Right lobe of liver (tissue), 6 donors: ENCODE data around the gene FAM53C. TPM values are rescaled to one million over a fixed set of nuclear protein-coding genes. Genes with fewer than 3 reads are reported as not detected.

Experiments
- ATAC-seq, 4 donors: fragments of 200-7000 bp; cut with Tn5 transposase; one replicate each; pipeline ENCODE4 v1.9.1; 2020; ENCODE audit warnings: mild to moderate bottlenecking in 4 of 4, moderate library complexity in 4 of 4
- DNase-seq, 3 donors: peaks; one replicate each; pipeline ENCODE4 v3.0.0-alpha.2; 2020
- H3K27ac ChIP-seq, 3 donors: fragments of 200-600 bp; one replicate each; pipeline ENCODE4 v1.8.0; 2022
- H3K27me3 ChIP-seq, 2 donors: fragments of 200-600 bp; one replicate each; pipeline ENCODE4 v1.8.0; 2022
- H3K36me3 ChIP-seq, 4 donors: fragments of 200-600 bp; sonication (generic) in 1 of 4; one replicate each; pipeline versions ENCODE4 v1.5.1 to v1.8.0; 2017 to 2022; ENCODE audit warnings: control low read depth in 1 of 4
- H3K4me1 ChIP-seq, 4 donors: fragments of 200-600 bp; sonication (generic) in 1 of 4; one replicate each; pipeline versions ENCODE4 v1.5.1 to v1.8.0; 2017 to 2022; ENCODE audit warnings: control low read depth in 1 of 4
- H3K4me3 ChIP-seq, 3 donors: fragments of 200-600 bp; one replicate each; pipeline ENCODE4 v1.8.0; 2022
- H3K9me3 ChIP-seq, 4 donors: fragments of 200-600 bp; sonication (generic) in 1 of 4; one replicate each; pipeline versions ENCODE4 v1.5.1 to v1.8.0; 2017 to 2022; ENCODE audit warnings: control low read depth in 1 of 4
- CTCF ChIP-seq, 4 donors: fragments of 200-600 bp in 3 of 4; fragments of 450-650 bp in 1 of 4; IDR thresholded peaks; one replicate each; pipeline versions ENCODE4 v1.5.1 to v1.8.0; 2016 to 2022; ENCODE audit warnings: antibody characterized with exemption in 4 of 4, mild to moderate bottlenecking in 2 of 4
- POLR2A ChIP-seq: fragments of 450-650 bp; IDR thresholded peaks from one replicate; pipeline ENCODE4 v1.6.1; 2017; ENCODE audit warnings: antibody characterized with exemption, mild to moderate bottlenecking
- WGBS: methylation state at CpG from one replicate; pipeline ENCODE4 v1.1.6; 2018; ENCODE audit warnings: low coverage, low lambda C conversion rate; ENCODE audit not compliant: insufficient coverage; ENCODE audit errors: missing lambda C conversion rate; 5-methylcytosine and 5-hydroxymethylcytosine counted together
- intact Hi-C, 2 donors: fragments of 100-400 bp; cut with DNase I; formaldehyde crosslinking; loops; one replicate each; pipeline versions ENCODE4 v1.11.2 to v1.14.1; 2022
- total RNA-seq, 6 experiments: library from RNA; depleted of rRNA in 2 of 6; stranded (reverse); fragments of >200 nt in 2 of 6; fragmentation: NEBNext Ultra II Directional in 3 of 6; extraction: Animal tissue kit (Norgen Biotek cat#: 25700) in 3 of 6; gene quantifications; one replicate each; pipeline versions ENCODE4 v1.1.0 to v1.2.4, GENCODE V29; 2016 to 2023
- donor health status: DM: no; HTN: yes; CAD: no.
- donor health status: DM: no; HTN: no; CAD: no.
- donor health status: DM: no; HTN: no; CAD: no.
- donor health status: DM: no; HTN: yes; CAD: no.
- donor health status: DM: no; HTN: yes; CAD: no.

The FAM53C gene
- total RNA-seq, 6 experiments from 2014 or later, result 7.2 to 15.8 (median 8.7) TPM

- no peak for DNase-seq
- Histone ChIP-seq H3K36me3 (peaks cover 0 to 29% (median 5%) of the 10 kb centered on the region in 4 donors), H3K27ac (peak overlapping the region in 2 of 3 donors; percentile 98 to 99), H3K27me3 (no peaks in the 10 kb centered on the region), H3K9me3 (no peaks in the 10 kb centered on the region), H3K4me3 (peak overlapping the region; percentile 68 to 84 (median 81)), H3K4me1 (peaks cover 0 to 13% (median 4%) of the 10 kb centered on the region in 4 donors)
- intact Hi-C loops, result no loop called here
- no peak for ATAC-seq
- WGBS, result 31% methylated on average over 7 of the region's 7 CpGs
- TF ChIP-seq POLR2A (no peak), CTCF (IDR thresholded peaks at IDR 0.05) (no peak)
Observed at GRCh38 chr5:138339091-138339456, 1.0 kb downstream of the FAM53C start.

GRCh38 chr5:138339464-138339863 is 1.4 kb downstream of the FAM53C start:
- Histone ChIP-seq H3K27me3 (no peaks in the 10 kb centered on the region), H3K36me3 (peaks cover 0 to 31% (median 5%) of the 10 kb centered on the region in 4 donors), H3K9me3 (no peaks in the 10 kb centered on the region), H3K4me3 (peak overlapping the region in 2 of 3 donors; percentile 68 to 84), H3K4me1 (peaks cover 0 to 13% (median 4%) of the 10 kb centered on the region in 4 donors), H3K27ac (peak overlapping the region in 2 of 3 donors; percentile 98 to 99)
- WGBS, result 50% methylated on average over 2 of the region's 2 CpGs
- TF ChIP-seq CTCF (IDR thresholded peaks at IDR 0.05) (no peak), POLR2A (no peak)
- intact Hi-C loops, result no loop called here
- ATAC-seq (no peak), DNase-seq (no peak)

GRCh38 chr5:138340008-138340407 is 1.9 kb downstream of the FAM53C start:
- Histone ChIP-seq H3K27ac (no peak overlapping the region), H3K4me3 (no peak overlapping the region), H3K36me3 (peaks cover 0 to 36% (median 7%) of the 10 kb centered on the region in 4 donors), H3K4me1 (peaks cover 0 to 13% (median 4%) of the 10 kb centered on the region in 4 donors), H3K27me3 (no peaks in the 10 kb centered on the region), H3K9me3 (no peaks in the 10 kb centered on the region)
- TF ChIP-seq POLR2A, result no peak
- no peak for TF ChIP-seq CTCF (IDR thresholded peaks at IDR 0.05)
- ATAC-seq, result no peak
- 94% methylated on average over 3 of the region's 3 CpGs for WGBS
- intact Hi-C loops, result no loop called here
- DNase-seq, result no peak

GRCh38 chr5:138344887-138345622 is 7.0 kb downstream of the FAM53C start:
- intact Hi-C loops, result no loop called here
- TF ChIP-seq CTCF (IDR thresholded peaks at IDR 0.05) (no peak), POLR2A (no peak)
- no peaks in the 10 kb centered on the region for H3K9me3 ChIP-seq
- no peak overlapping the region for H3K27ac ChIP-seq
- ATAC-seq (peak in 1 of 4 donors; percentile 35), DNase-seq (no peak)
- H3K4me3 ChIP-seq, result no peak overlapping the region
- H3K27me3 ChIP-seq, result no peaks in the 10 kb centered on the region
- H3K36me3 ChIP-seq, result peaks cover 0 to 60% (median 14%) of the 10 kb centered on the region in 4 donors
- peaks cover 0 to 1% (median 0%) of the 10 kb centered on the region in 4 donors for H3K4me1 ChIP-seq
- 98% methylated on average over 19 of the region's 32 CpGs for WGBS
